Astrocyte (in vitro differentiated cells and primary cell): ENCODE results near the gene DGKG. TPM values are rescaled to one million over a fixed set of nuclear protein-coding genes. Genes with fewer than 3 reads are reported as not detected.

Experiments used
- DNase-seq: peaks from one replicate; pipeline ENCODE4 v3.0.0-alpha.2; 2010; ENCODE audit warnings: low read depth
- FAIRE-seq: peaks from 2 replicates; lab custom pipeline; 2011; peaks lifted over from hg19 to GRCh38; lab: Jason Lieb, UNC
- H2AFZ ChIP-seq: 2 replicates; pipeline ENCODE4 v1.6.0; 2012; ENCODE audit warnings: low read depth, low read length, inconsistent platforms
- H3K27ac ChIP-seq: 2 replicates; pipeline ENCODE4 v1.5.1; 2011; ENCODE audit warnings: low read depth, low read length, inconsistent platforms
- H3K27me3 ChIP-seq: 2 replicates; pipeline ENCODE4 v1.6.0; 2011; ENCODE audit warnings: low read length, inconsistent platforms; ENCODE audit not compliant: insufficient read depth
- H3K36me3 ChIP-seq: 2 replicates; pipeline ENCODE4 v1.5.1; 2011; ENCODE audit warnings: low read length, inconsistent platforms; ENCODE audit not compliant: insufficient read depth
- H3K4me1 ChIP-seq: 2 replicates; pipeline ENCODE4 v1.5.1; 2011; ENCODE audit warnings: low read length, inconsistent platforms; ENCODE audit not compliant: insufficient read depth
- H3K4me2 ChIP-seq: 2 replicates; pipeline ENCODE4 v1.6.0; 2012; ENCODE audit warnings: low read length, inconsistent platforms
- H3K4me3 ChIP-seq: 2 replicates; pipeline ENCODE4 v1.5.1; 2011; ENCODE audit warnings: low read depth, mild to moderate bottlenecking, low read length, inconsistent platforms; ENCODE audit not compliant: insufficient read depth
- H3K79me2 ChIP-seq: 2 replicates; pipeline ENCODE4 v1.6.0; 2012; ENCODE audit warnings: mild to moderate bottlenecking, low read length, inconsistent platforms; ENCODE audit not compliant: insufficient read depth
- H3K9ac ChIP-seq: 2 replicates; pipeline ENCODE4 v1.6.0; 2012; ENCODE audit warnings: mild to moderate bottlenecking, low read length, inconsistent platforms
- H3K9me3 ChIP-seq: 2 replicates; pipeline ENCODE4 v1.5.1; 2012; ENCODE audit warnings: low read depth, mild to moderate bottlenecking, low read length, inconsistent platforms; ENCODE audit not compliant: insufficient read depth
- H4K20me1 ChIP-seq: 2 replicates; pipeline ENCODE4 v1.6.0; 2012; ENCODE audit warnings: low read length, inconsistent platforms; ENCODE audit not compliant: insufficient read depth
- H3K27ac Mint-ChIP-seq: one replicate; pipeline ENCODE4 v1.8.0; 2021; ENCODE audit warnings: mild to moderate bottlenecking, mixed read lengths; ENCODE audit not compliant: unreplicated experiment
- H3K27me3 Mint-ChIP-seq: one replicate; pipeline ENCODE4 v1.8.0; 2021; ENCODE audit warnings: low read depth, mixed read lengths; ENCODE audit not compliant: unreplicated experiment
- H3K36me3 Mint-ChIP-seq: one replicate; pipeline ENCODE4 v1.8.0; 2021; ENCODE audit warnings: low read depth, mixed read lengths; ENCODE audit not compliant: unreplicated experiment
- H3K4me1 Mint-ChIP-seq: one replicate; pipeline ENCODE4 v1.8.0; 2021; ENCODE audit warnings: low read depth, mixed read lengths; ENCODE audit not compliant: unreplicated experiment
- H3K4me3 Mint-ChIP-seq: one replicate; pipeline ENCODE4 v1.8.0; 2021; ENCODE audit warnings: mild to moderate bottlenecking, moderate library complexity, mixed read lengths; ENCODE audit not compliant: unreplicated experiment
- H3K9me3 Mint-ChIP-seq: one replicate; pipeline ENCODE4 v1.8.0; 2021; ENCODE audit warnings: mild to moderate bottlenecking, mixed read lengths; ENCODE audit not compliant: unreplicated experiment
- CTCF ChIP-seq: IDR thresholded peaks from 2 replicates; pipeline ENCODE4 v1.5.1; 2011; ENCODE audit warnings: low read depth, mild to moderate bottlenecking, inconsistent platforms, low read length, moderate library complexity; ENCODE audit not compliant: insufficient read depth
- EZH2 ChIP-seq: IDR thresholded peaks from 2 replicates; pipeline ENCODE4 v1.6.1; 2012; ENCODE audit warnings: mild to moderate bottlenecking, low read length, inconsistent platforms; ENCODE audit not compliant: insufficient read depth
- total RNA-seq: library from RNA; stranded (reverse); gene quantifications from 2 replicates; pipeline ENCODE4 v1.2.1, GENCODE V29; 2021

The DGKG gene
- total RNA-seq, 1 donor from 2014 or later, result 0.64 TPM

GRCh38 chr3:186214670-186215069, 147.4 kb downstream of the DGKG start:
- DNase-seq (no peak), FAIRE-seq (no peak)
- TF ChIP-seq CTCF (no peak), EZH2 (no peak)
- Mint-ChIP-seq H3K27ac (no peak overlapping the region), H3K9me3 (no peaks in the 10 kb centered on the region), H3K36me3 (peaks cover 3% of the 10 kb centered on the region), H3K27me3 (peaks cover 16% of the 10 kb centered on the region), H3K4me1 (peaks cover 33% of the 10 kb centered on the region), H3K4me3 (no peak overlapping the region)
- no peak overlapping the region for H3K4me3 ChIP-seq
- no peak overlapping the region for H3K27ac ChIP-seq
- no peaks in the 10 kb centered on the region for H3K79me2 ChIP-seq
- H4K20me1 ChIP-seq, result no peaks in the 10 kb centered on the region
- no peak overlapping the region for H2AFZ ChIP-seq
- no peaks in the 10 kb centered on the region for H3K9me3 ChIP-seq
- no peaks in the 10 kb centered on the region for H3K36me3 ChIP-seq
- H3K27me3 ChIP-seq, result no peaks in the 10 kb centered on the region
- peaks cover 13% of the 10 kb centered on the region for H3K4me1 ChIP-seq
- no peak overlapping the region for H3K4me2 ChIP-seq
- no peak overlapping the region for H3K9ac ChIP-seq

GRCh38 chr3:186213946-186214345, 148.1 kb downstream of the DGKG start:
- no peak overlapping the region for H3K27ac ChIP-seq
- H3K36me3 ChIP-seq, result no peaks in the 10 kb centered on the region
- peaks cover 16% of the 10 kb centered on the region for H3K27me3 Mint-ChIP-seq
- TF ChIP-seq EZH2, result no peak
- no peak for TF ChIP-seq CTCF
- DNase-seq, result peak; percentile 6
- no peak overlapping the region for H3K4me2 ChIP-seq
- no peaks in the 10 kb centered on the region for H3K9me3 ChIP-seq
- H3K4me3 Mint-ChIP-seq, result no peak overlapping the region
- no peak overlapping the region for H3K9ac ChIP-seq
- no peaks in the 10 kb centered on the region for H3K9me3 Mint-ChIP-seq
- peaks cover 3% of the 10 kb centered on the region for H3K36me3 Mint-ChIP-seq
- no peaks in the 10 kb centered on the region for H4K20me1 ChIP-seq
- no peak overlapping the region for H3K4me3 ChIP-seq
- no peaks in the 10 kb centered on the region for H3K27me3 ChIP-seq
- H3K27ac Mint-ChIP-seq, result no peak overlapping the region
- H3K4me1 Mint-ChIP-seq, result peaks cover 35% of the 10 kb centered on the region
- FAIRE-seq, result no peak
- H2AFZ ChIP-seq, result no peak overlapping the region
- H3K4me1 ChIP-seq, result peaks cover 16% of the 10 kb centered on the region
- no peaks in the 10 kb centered on the region for H3K79me2 ChIP-seq

- H3K4me3 Mint-ChIP-seq, result no peak overlapping the region
- no peaks in the 10 kb centered on the region for H3K9me3 ChIP-seq
- H2AFZ ChIP-seq, result no peak overlapping the region
- H3K4me1 ChIP-seq, result peaks cover 15% of the 10 kb centered on the region
- H3K36me3 ChIP-seq, result no peaks in the 10 kb centered on the region
- peaks cover 3% of the 10 kb centered on the region for H3K36me3 Mint-ChIP-seq
- no peak for TF ChIP-seq CTCF
- no peak for TF ChIP-seq EZH2
- H3K27me3 ChIP-seq, result no peaks in the 10 kb centered on the region
- peaks cover 30% of the 10 kb centered on the region for H3K4me1 Mint-ChIP-seq
- H3K79me2 ChIP-seq, result no peaks in the 10 kb centered on the region
- no peaks in the 10 kb centered on the region for H4K20me1 ChIP-seq
- FAIRE-seq, result no peak
- no peak overlapping the region for H3K4me3 ChIP-seq
- no peak overlapping the region for H3K9ac ChIP-seq
- H3K27ac ChIP-seq, result no peak overlapping the region
- no peak overlapping the region for H3K4me2 ChIP-seq
- H3K27me3 Mint-ChIP-seq, result peaks cover 16% of the 10 kb centered on the region
- DNase-seq, result no peak
- H3K9me3 Mint-ChIP-seq, result no peaks in the 10 kb centered on the region
- no peak overlapping the region for H3K27ac Mint-ChIP-seq
These were observed 149.4 kb downstream of the DGKG start for GRCh38 chr3:186212611-186213010.
